HepG2 (cell line): ENCODE measurements around the gene SYNDIG1.

Experiments
- ESRRA ChIP-seq: sonication (generic); formaldehyde crosslinking; IDR thresholded peaks from 2 replicates; pipeline ENCODE4 v1.5.1; 2020; ENCODE audit warnings: mild to moderate bottlenecking, low read depth, missing genetic modification reagents
- MIXL1 ChIP-seq: IDR thresholded peaks from 2 replicates; pipeline ENCODE4 v1.6.1; 2016
- PATZ1 ChIP-seq: sonication (generic); formaldehyde crosslinking; IDR thresholded peaks from 2 replicates; pipeline ENCODE4 v1.4.0; 2020; ENCODE audit warnings: missing genetic modification reagents
- POLR2A ChIP-seq, 2 experiments: IDR thresholded peaks; 2 replicates each; pipeline ENCODE4 v1.6.1; 2011; ENCODE audit warnings: low read depth in 2 of 2, low read length in 2 of 2, mild to moderate bottlenecking in 1 of 2, moderate library complexity in 1 of 2; ENCODE audit not compliant: insufficient read depth in 1 of 2
- POLR2AphosphoS5 ChIP-seq: IDR thresholded peaks from 2 replicates; pipeline ENCODE4 v1.6.1; 2012; ENCODE audit warnings: low read depth, low read length
- SALL2 ChIP-seq: sonication (generic); formaldehyde crosslinking; IDR thresholded peaks from 2 replicates; pipeline ENCODE4 v1.8.1; 2023; ENCODE audit warnings: mild to moderate bottlenecking, missing genetic modification reagents, inconsistent platforms
- SIN3A ChIP-seq: IDR thresholded peaks from 2 replicates; pipeline ENCODE4 v1.6.1; 2011; ENCODE audit warnings: low read depth, mild to moderate bottlenecking, control low read depth, low read length, borderline replicate concordance
- TARDBP ChIP-seq: sonication (generic); formaldehyde crosslinking; IDR thresholded peaks from 2 replicates; pipeline ENCODE4 v1.8.0; 2022; ENCODE audit warnings: mild to moderate bottlenecking, missing genetic modification reagents
- XBP1 ChIP-seq: sonication (generic); formaldehyde crosslinking; IDR thresholded peaks from 2 replicates; pipeline ENCODE4 v1.5.0; 2020; ENCODE audit warnings: missing genetic modification reagents
- YY1 ChIP-seq: IDR thresholded peaks from 2 replicates; pipeline ENCODE4 v1.6.1; 2011; ENCODE audit warnings: low read length, low read depth, moderate library complexity, mild to moderate bottlenecking; ENCODE audit not compliant: insufficient read depth, insufficient replicate concordance
- ZNF883 ChIP-seq: sonication (generic); formaldehyde crosslinking; IDR thresholded peaks from 2 replicates; pipeline ENCODE4 v1.5.1; 2020; ENCODE audit warnings: mild to moderate bottlenecking, missing genetic modification reagents; ENCODE audit errors: not compliant biosample characterization
- TF ChIP-seq, protein P1 (sequence below): IDR thresholded peaks from 2 replicates; pipeline ENCODE4 v1.6.1; 2016; ENCODE audit warnings: missing compliant biosample characterization, missing genetic modification reagents, borderline replicate concordance
- TF ChIP-seq, protein P2 (sequence below): sonication (generic); formaldehyde crosslinking; IDR thresholded peaks from 2 replicates; pipeline ENCODE4 v1.5.0; 2020; ENCODE audit warnings: mild to moderate bottlenecking, missing genetic modification reagents, moderate library complexity
- TF ChIP-seq, protein P3 (sequence below): sonication (generic); formaldehyde crosslinking; IDR thresholded peaks from 2 replicates; pipeline ENCODE4 v1.8.0; 2022; ENCODE audit warnings: low read depth, missing genetic modification reagents

GRCh38 chr20:24544371-24544770 is 74.9 kb downstream of the SYNDIG1 start:
- TF ChIP-seq, protein P1, sequence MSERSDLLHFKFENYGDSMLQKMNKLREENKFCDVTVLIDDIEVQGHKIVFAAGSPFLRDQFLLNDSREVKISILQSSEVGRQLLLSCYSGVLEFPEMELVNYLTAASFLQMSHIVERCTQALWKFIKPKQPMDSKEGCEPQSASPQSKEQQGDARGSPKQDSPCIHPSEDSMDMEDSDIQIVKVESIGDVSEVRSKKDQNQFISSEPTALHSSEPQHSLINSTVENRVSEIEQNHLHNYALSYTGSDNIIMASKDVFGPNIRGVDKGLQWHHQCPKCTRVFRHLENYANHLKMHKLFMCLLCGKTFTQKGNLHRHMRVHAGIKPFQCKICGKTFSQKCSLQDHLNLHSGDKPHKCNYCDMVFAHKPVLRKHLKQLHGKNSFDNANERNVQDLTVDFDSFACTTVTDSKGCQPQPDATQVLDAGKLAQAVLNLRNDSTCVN (CRISPR knock-in tag): no peak
- TF ChIP-seq TARDBP (CRISPR knock-in tag): no peak
- no peak for TF ChIP-seq XBP1 (CRISPR knock-in tag)
- TF ChIP-seq SIN3A: no peak
- TF ChIP-seq, protein P2, sequence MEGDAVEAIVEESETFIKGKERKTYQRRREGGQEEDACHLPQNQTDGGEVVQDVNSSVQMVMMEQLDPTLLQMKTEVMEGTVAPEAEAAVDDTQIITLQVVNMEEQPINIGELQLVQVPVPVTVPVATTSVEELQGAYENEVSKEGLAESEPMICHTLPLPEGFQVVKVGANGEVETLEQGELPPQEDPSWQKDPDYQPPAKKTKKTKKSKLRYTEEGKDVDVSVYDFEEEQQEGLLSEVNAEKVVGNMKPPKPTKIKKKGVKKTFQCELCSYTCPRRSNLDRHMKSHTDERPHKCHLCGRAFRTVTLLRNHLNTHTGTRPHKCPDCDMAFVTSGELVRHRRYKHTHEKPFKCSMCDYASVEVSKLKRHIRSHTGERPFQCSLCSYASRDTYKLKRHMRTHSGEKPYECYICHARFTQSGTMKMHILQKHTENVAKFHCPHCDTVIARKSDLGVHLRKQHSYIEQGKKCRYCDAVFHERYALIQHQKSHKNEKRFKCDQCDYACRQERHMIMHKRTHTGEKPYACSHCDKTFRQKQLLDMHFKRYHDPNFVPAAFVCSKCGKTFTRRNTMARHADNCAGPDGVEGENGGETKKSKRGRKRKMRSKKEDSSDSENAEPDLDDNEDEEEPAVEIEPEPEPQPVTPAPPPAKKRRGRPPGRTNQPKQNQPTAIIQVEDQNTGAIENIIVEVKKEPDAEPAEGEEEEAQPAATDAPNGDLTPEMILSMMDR (CRISPR knock-in tag): no peak
- no peak for TF ChIP-seq MIXL1 (CRISPR knock-in tag)
- TF ChIP-seq, protein P3, sequence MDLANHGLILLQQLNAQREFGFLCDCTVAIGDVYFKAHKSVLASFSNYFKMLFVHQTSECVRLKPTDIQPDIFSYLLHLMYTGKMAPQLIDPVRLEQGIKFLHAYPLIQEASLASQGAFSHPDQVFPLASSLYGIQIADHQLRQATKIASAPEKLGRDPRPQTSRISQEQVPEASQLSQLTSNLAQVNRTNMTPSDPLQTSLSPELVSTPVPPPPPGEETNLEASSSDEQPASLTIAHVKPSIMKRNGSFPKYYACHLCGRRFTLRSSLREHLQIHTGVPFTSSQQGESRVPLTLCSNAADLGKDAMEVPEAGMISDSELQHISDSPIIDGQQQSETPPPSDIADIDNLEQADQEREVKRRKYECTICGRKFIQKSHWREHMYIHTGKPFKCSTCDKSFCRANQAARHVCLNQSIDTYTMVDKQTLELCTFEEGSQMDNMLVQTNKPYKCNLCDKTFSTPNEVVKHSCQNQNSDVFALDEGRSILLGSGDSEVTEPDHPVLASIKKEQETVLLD (CRISPR knock-in tag): no peak
- no peak for TF ChIP-seq PATZ1
- no peak for TF ChIP-seq SALL2 (CRISPR knock-in tag)
- TF ChIP-seq YY1: no peak
- TF ChIP-seq ZNF883 (CRISPR knock-in tag): no peak
- no peak for TF ChIP-seq ESRRA (CRISPR knock-in tag)
- no peak for TF ChIP-seq POLR2A (IDR thresholded peaks at IDR 0.05; ENCODE audit: insufficient read depth in 1 of 2, low read depth in 2 of 2, low read length in 2 of 2)
- no peak for TF ChIP-seq POLR2AphosphoS5
